Hepatocyte (in vitro differentiated cells): ENCODE measurements around the gene CBX5. TPM values are rescaled to one million over a fixed set of nuclear protein-coding genes. Genes with fewer than 3 reads are reported as not detected.

Experiments used
- DNase-seq: peaks from one replicate; pipeline ENCODE4 v3.0.0-alpha.2; 2016; ENCODE audit warnings: low spot score
- H2AFZ ChIP-seq: fragments of 200-600 bp; sonication (generic); 2 replicates; pipeline ENCODE4 v1.6.0; 2016; ENCODE audit warnings: antibody characterized with exemption, mild to moderate bottlenecking
- H3K27ac ChIP-seq: fragments of 200-600 bp; sonication (generic); 2 replicates; pipeline ENCODE4 v1.5.1; 2016; ENCODE audit warnings: mild to moderate bottlenecking
- H3K27me3 ChIP-seq: fragments of 200-600 bp; sonication (generic); 2 replicates; pipeline ENCODE4 v1.6.1; 2016
- H3K36me3 ChIP-seq: fragments of 200-600 bp; sonication (generic); replicated peaks from 2 replicates; pipeline ENCODE4 v1.5.1; 2016; ENCODE audit warnings: low read depth; ENCODE audit not compliant: insufficient read depth
- H3K4me1 ChIP-seq: fragments of 200-600 bp; sonication (generic); 2 replicates; pipeline ENCODE4 v1.5.1; 2016; ENCODE audit warnings: mild to moderate bottlenecking, moderate library complexity; ENCODE audit not compliant: insufficient read depth
- H3K4me2 ChIP-seq: fragments of 200-600 bp; sonication (generic); 2 replicates; pipeline ENCODE4 v1.6.0; 2016
- H3K4me3 ChIP-seq: fragments of 200-600 bp; sonication (generic); 2 replicates; pipeline ENCODE4 v1.5.1; 2016; ENCODE audit warnings: mild to moderate bottlenecking
- H3K79me2 ChIP-seq: fragments of 200-600 bp; sonication (generic); 2 replicates; pipeline ENCODE4 v1.6.0; 2017; ENCODE audit warnings: mild to moderate bottlenecking
- H3K9me2 ChIP-seq: fragments of 200-600 bp; sonication (generic); replicated peaks from 2 replicates; pipeline ENCODE4 v1.6.0; 2017; ENCODE audit warnings: mild to moderate bottlenecking; ENCODE audit not compliant: insufficient read depth
- H3K9me3 ChIP-seq: fragments of 200-600 bp; sonication (generic); 2 replicates; pipeline ENCODE4 v1.5.1; 2016; ENCODE audit warnings: low read depth, mild to moderate bottlenecking
- H4K20me1 ChIP-seq: fragments of 200-600 bp; sonication (generic); 2 replicates; pipeline ENCODE4 v1.6.0; 2016; ENCODE audit warnings: mild to moderate bottlenecking; ENCODE audit not compliant: insufficient read depth, poor library complexity, severe bottlenecking
- CTCF ChIP-seq: fragments of 200-600 bp; sonication (generic); IDR thresholded peaks from 2 replicates; pipeline ENCODE4 v1.5.1; 2016; ENCODE audit warnings: antibody characterized with exemption, mild to moderate bottlenecking; ENCODE audit not compliant: poor library complexity
- EZH2 ChIP-seq: fragments of 200-600 bp; sonication (generic); IDR thresholded peaks from 2 replicates; pipeline ENCODE4 v1.6.1; 2016; ENCODE audit warnings: antibody characterized with exemption, mild to moderate bottlenecking, borderline replicate concordance
- EZH2phosphoT487 ChIP-seq: fragments of 200-600 bp; sonication (generic); IDR thresholded peaks from one replicate; pipeline ENCODE4 v1.6.1; 2018; ENCODE audit warnings: antibody characterized with exemption, mild to moderate bottlenecking, low read depth, moderate library complexity; ENCODE audit not compliant: unreplicated experiment, severe bottlenecking
- WGBS: methylation state at CpG from one replicate; pipeline ENCODE4 v1.1.6; 2016; ENCODE audit warnings: low lambda C conversion rate; ENCODE audit errors: missing lambda C conversion rate; 5-methylcytosine and 5-hydroxymethylcytosine counted together
- polyA plus RNA-seq: library from polyadenylated mRNA; unstranded; fragments of >200 nt; fragmentation: Nextera tagmentation; extraction: Ambion mirVana; gene quantifications from 2 replicates; pipeline ENCODE4 v1.2.1, GENCODE V29; 2016
- small RNA-seq: library from RNA; depleted of rRNA; stranded (forward); fragments of <200 nt; gene quantifications from one replicate; pipeline ENCODE3, GENCODE V24; 2014
- total RNA-seq: library from RNA; depleted of rRNA; stranded (reverse); fragments of >200 nt; gene quantifications from 2 replicates; pipeline ENCODE4 v1.2.3, GENCODE V29; 2014

CBX5 gene
- total and polyA plus RNA-seq, 2 experiments from 2014 or later, result 21.9 to 60.1 TPM

- Histone ChIP-seq H3K27me3 (no peaks in the 10 kb centered on the region), H4K20me1 (no peaks in the 10 kb centered on the region), H3K9me2 (no peaks in the 10 kb centered on the region), H3K4me1 (no peaks in the 10 kb centered on the region), H3K4me3 (no peak overlapping the region), H3K36me3 (no peaks in the 10 kb centered on the region), H3K79me2 (peaks cover 4% of the 10 kb centered on the region), H2AFZ (no peak overlapping the region), H3K27ac (no peak overlapping the region), H3K9me3 (no peaks in the 10 kb centered on the region), H3K4me2 (no peak overlapping the region)
- no peak for DNase-seq
- 99% methylated on average over 11 of the region's 11 CpGs for WGBS
- TF ChIP-seq EZH2 (no peak), EZH2phosphoT487 (no peak), CTCF (no peak)
These were observed 97.8 kb downstream of the CBX5 start for GRCh38 chr12:54182086-54182485.

Small RNAs within 50 kb of the gene (small RNA-seq; reads per million reads assigned to genes)
- gene RN7SL390P (not detected), gene RNU6-950P (not detected)

Other genes starting within 250 kb of the CBX5 start
- gene HOXC5, start 247.1 kb downstream of the CBX5 start, total RNA-seq, result 0.20 and 0.40 TPM in 2 replicates
- 0.18 and 1.1 TPM in 2 replicates for gene HOXC5, start 247.1 kb downstream of the CBX5 start, polyA plus RNA-seq
- gene HOXC4, start 226.3 kb downstream of the CBX5 start, total RNA-seq, result 1.5 and 2.1 TPM in 2 replicates
- 4.4 and 4.8 TPM in 2 replicates for gene HOXC4, start 226.3 kb downstream of the CBX5 start, polyA plus RNA-seq
- 54.3 and 59.1 TPM in 2 replicates for gene SMUG1, start 91.1 kb downstream of the CBX5 start, total RNA-seq
- 70.3 and 77.9 TPM in 2 replicates for gene SMUG1, start 91.1 kb downstream of the CBX5 start, polyA plus RNA-seq
- 467 and 721 TPM in 2 replicates for gene HNRNPA1, start 604 bp upstream of the CBX5 start, total RNA-seq
- gene HNRNPA1, start 604 bp upstream of the CBX5 start, polyA plus RNA-seq, result 482 and 531 TPM in 2 replicates
- gene NFE2, start 20.9 kb upstream of the CBX5 start, total RNA-seq, result 0.44 TPM in 1 of 2 replicates, not detected in the other
- 0.83 TPM in 1 of 2 replicates, not detected in the other for gene NFE2, start 20.9 kb upstream of the CBX5 start, polyA plus RNA-seq
- gene COPZ1, start 45.0 kb upstream of the CBX5 start, total RNA-seq, result 164 and 220 TPM in 2 replicates
- gene COPZ1, start 45.0 kb upstream of the CBX5 start, polyA plus RNA-seq, result 207 and 224 TPM in 2 replicates
- gene GPR84, start 84.4 kb upstream of the CBX5 start, total RNA-seq, result 0.07 TPM in 1 of 2 replicates, not detected in the other
- not detected in 2 replicates for gene GPR84, start 84.4 kb upstream of the CBX5 start, polyA plus RNA-seq
- gene ZNF385A, start 104.6 kb upstream of the CBX5 start, total RNA-seq, result 2.2 and 5.6 TPM in 2 replicates
- gene ZNF385A, start 104.6 kb upstream of the CBX5 start, polyA plus RNA-seq, result 4.2 and 4.6 TPM in 2 replicates
- 31.3 and 45.7 TPM in 2 replicates for gene ITGA5, start 139.1 kb upstream of the CBX5 start, total RNA-seq
- gene ITGA5, start 139.1 kb upstream of the CBX5 start, polyA plus RNA-seq, result 53.6 and 57.2 TPM in 2 replicates
- gene GTSF1, start 193.5 kb upstream of the CBX5 start, total RNA-seq, result not detected in 2 replicates
- gene GTSF1, start 193.5 kb upstream of the CBX5 start, polyA plus RNA-seq, result not detected in 2 replicates
- 0.60 and 1.6 TPM in 2 replicates for gene NCKAP1L, start 217.6 kb upstream of the CBX5 start, total RNA-seq
- gene NCKAP1L, start 217.6 kb upstream of the CBX5 start, polyA plus RNA-seq, result 2.5 TPM in 1 of 2 replicates, not detected in the other